Endothelial cell of umbilical vein (primary cell): ENCODE measurements around the gene HECTD1. TPM values are rescaled to one million over a fixed set of nuclear protein-coding genes. Genes with fewer than 3 reads are reported as not detected.
"Not testable (repeated sequence)": the region's sequence is repeated elsewhere in the genome, so short reads cannot be mapped to it uniquely, and the experiment has no call there.

Source experiments
- BruUV-seq: library from RNA; stranded (reverse); fragments of 400-500 nt; replicated peaks from 2 replicates; lab custom pipeline; 2021; lab: Mats Ljungman, UMichigan
- CTCF ChIA-PET: fragments of 300-600, 350-600 bp; sonication (Branson Sonifier 250); formaldehyde crosslinking; loops from one replicate; lab custom pipeline; 2021; ENCODE audit warnings: antibody characterized with exemption, inconsistent platforms; lab: Charles Lee
- POLR2A ChIA-PET: fragments of 300-600, 350-600 bp; sonication (Branson Sonifier 250); formaldehyde crosslinking; loops from one replicate; lab custom pipeline; 2021; ENCODE audit warnings: antibody characterized with exemption, inconsistent platforms; lab: Charles Lee
- DNase-seq: peaks from one replicate; pipeline ENCODE4 v3.0.0-alpha.2; 2011; ENCODE audit warnings: low read depth, low spot score
- FAIRE-seq: peaks from 2 replicates; lab custom pipeline; 2011; peaks lifted over from hg19 to GRCh38; lab: Jason Lieb, UNC
- H2AFZ ChIP-seq: 2 replicates; pipeline ENCODE4 v1.6.0; 2012; ENCODE audit warnings: low read depth, low read length, control low read depth, inconsistent platforms
- H3K27ac ChIP-seq: 2 replicates; pipeline ENCODE4 v1.5.1; 2011; ENCODE audit warnings: low read depth, mild to moderate bottlenecking, control low read depth, low read length, moderate library complexity; ENCODE audit not compliant: insufficient read depth
- H3K27me3 ChIP-seq, 2 experiments: 2 replicates each; pipeline versions ENCODE4 v1.6.0 to v1.6.1; 2011; ENCODE audit warnings: low read length in 2 of 2, mixed read lengths in 1 of 2; ENCODE audit not compliant: control insufficient read depth in 2 of 2, insufficient read depth in 2 of 2
- H3K36me3 ChIP-seq, 2 experiments: 2 replicates in 1 of 2; 3 replicates in 1 of 2; pipeline ENCODE4 v1.5.1; 2011; ENCODE audit warnings: low read length in 2 of 2, mild to moderate bottlenecking in 1 of 2, moderate library complexity in 1 of 2; ENCODE audit not compliant: control insufficient read depth in 2 of 2, insufficient read depth in 2 of 2; ENCODE audit errors: extremely low read depth in 1 of 2
- H3K4me1 ChIP-seq: 3 replicates; pipeline ENCODE4 v1.5.1; 2011; ENCODE audit warnings: mild to moderate bottlenecking, low read length; ENCODE audit not compliant: control insufficient read depth, insufficient read depth; ENCODE audit errors: extremely low read depth
- H3K4me2 ChIP-seq: 2 replicates; pipeline ENCODE4 v1.6.1; 2011; ENCODE audit warnings: low read length, control low read depth, mixed read lengths; ENCODE audit not compliant: insufficient read depth
- H3K4me3 ChIP-seq, 3 experiments: fragments of 200-600 bp in 1 of 3; sonication (generic), shearing (Covaris generic) in 1 of 3; replicated peaks in 1 of 3; 2 replicates each; pipeline ENCODE4 v1.5.1; 2011 to 2016; ENCODE audit warnings: control low read depth in 3 of 3, low read length in 3 of 3, mild to moderate bottlenecking in 2 of 3, inconsistent platforms in 1 of 3, low read depth in 1 of 3, moderate library complexity in 1 of 3; ENCODE audit not compliant: insufficient read depth in 1 of 3
- H3K79me2 ChIP-seq: 2 replicates; pipeline ENCODE4 v1.6.0; 2012; ENCODE audit warnings: low read length, inconsistent platforms; ENCODE audit not compliant: control insufficient read depth, insufficient read depth
- H3K9ac ChIP-seq: replicated peaks from 2 replicates; pipeline ENCODE3; 2011; ENCODE audit warnings: low read length, control low read depth; ENCODE audit not compliant: insufficient read depth; ENCODE audit errors: extremely low read depth
- H3K9me1 ChIP-seq: replicated peaks from 3 replicates; pipeline ENCODE4 v1.6.0; 2011; ENCODE audit warnings: mild to moderate bottlenecking, low read length; ENCODE audit not compliant: control insufficient read depth, insufficient read depth; ENCODE audit errors: extremely low read depth
- H3K9me3 ChIP-seq: replicated peaks from 2 replicates; pipeline ENCODE4 v1.5.1; 2012; ENCODE audit warnings: low read length, inconsistent platforms; ENCODE audit not compliant: control insufficient read depth, insufficient read depth
- H4K20me1 ChIP-seq: replicated peaks from 2 replicates; pipeline ENCODE3; 2011; ENCODE audit warnings: mild to moderate bottlenecking, low read length; ENCODE audit not compliant: control insufficient read depth, insufficient read depth; ENCODE audit errors: extremely low read depth
- EZH2 ChIP-seq: IDR thresholded peaks from 2 replicates; pipeline ENCODE4 v1.6.1; 2012; ENCODE audit warnings: borderline replicate concordance, low read depth, mild to moderate bottlenecking, moderate library complexity, low read length, inconsistent platforms; ENCODE audit not compliant: severe bottlenecking
- FOS ChIP-seq: IDR thresholded peaks from 2 replicates; pipeline ENCODE4 v1.6.1; 2011; ENCODE audit warnings: mild to moderate bottlenecking, low read length, moderate library complexity, borderline replicate concordance; ENCODE audit not compliant: insufficient read depth
- GATA2 ChIP-seq: IDR thresholded peaks from 2 replicates; pipeline ENCODE4 v1.7.0; 2011; ENCODE audit warnings: low read depth, mild to moderate bottlenecking, moderate library complexity, mixed read lengths, low read length; ENCODE audit not compliant: insufficient read length, insufficient read depth
- JUN ChIP-seq: IDR thresholded peaks from 2 replicates; pipeline ENCODE4 v1.6.1; 2011; ENCODE audit warnings: borderline replicate concordance, low read depth; ENCODE audit not compliant: insufficient read length, insufficient read depth
- MAX ChIP-seq: IDR thresholded peaks from 2 replicates; pipeline ENCODE4 v1.6.1; 2011; ENCODE audit not compliant: insufficient read depth, insufficient read length
- MYC ChIP-seq: IDR thresholded peaks from one replicate; pipeline ENCODE4 v1.6.1; 2011; ENCODE audit warnings: mild to moderate bottlenecking, low read depth, low read length
- POLR2A ChIP-seq: IDR thresholded peaks from 2 replicates; pipeline ENCODE4 v1.6.1; 2012; ENCODE audit warnings: low read depth, mild to moderate bottlenecking, control low read depth, low read length
- POLR2AphosphoS5 ChIP-seq: IDR thresholded peaks from 2 replicates; pipeline ENCODE4 v1.6.1; 2012; ENCODE audit warnings: low read depth, mild to moderate bottlenecking, control low read depth, low read length, moderate library complexity; ENCODE audit not compliant: insufficient read depth
- dilution Hi-C: fragments of 300-500 bp; cut with MboI; formaldehyde crosslinking; loops from one replicate; pipeline ENCODE4 v1.15.0; 2019; ENCODE audit warnings: low sequenced_read_pairs; ENCODE audit not compliant: extremely low pct_ligation_motif_present
- intact Hi-C: fragments of 100-400 bp; cut with micrococcal nuclease; formaldehyde crosslinking; loops from one replicate; pipeline ENCODE4 v1.10.0; 2022
- polyA plus RNA-seq, 4 experiments: library from polyadenylated mRNA; depleted of rRNA in 3 of 4; stranded (reverse) in 3 of 4; unstranded in 1 of 4; fragments of >200 nt; gene quantifications; 2 replicates each; pipeline versions ENCODE4 v1.2.1 to v1.2.3, GENCODE V29; 2011 to 2012; ENCODE audit warnings: missing spikeins in 1 of 4
- total RNA-seq: library from RNA; stranded (reverse); gene quantifications from 2 replicates; pipeline ENCODE4 v1.2.3, GENCODE V29; 2021
- TF ChIP-seq, protein P1 (sequence below), 2 donors: IDR thresholded peaks; 1 replicate in 1 of 2; 2 replicates in 1 of 2; pipeline ENCODE4 v1.5.1; 2011; ENCODE audit warnings: low read length in 2 of 2, mild to moderate bottlenecking in 2 of 2, moderate library complexity in 2 of 2, control low read depth in 1 of 2, inconsistent platforms in 1 of 2, low read depth in 1 of 2; ENCODE audit not compliant: insufficient read depth in 1 of 2; ENCODE audit errors: extremely low read depth in 1 of 2

HECTD1 gene
- total and polyA plus RNA-seq, 2 donors (not counting 3 experiments of a cell fraction or from before 2014, with no cell fraction given) = 67.9 to 181 TPM

DNA sequence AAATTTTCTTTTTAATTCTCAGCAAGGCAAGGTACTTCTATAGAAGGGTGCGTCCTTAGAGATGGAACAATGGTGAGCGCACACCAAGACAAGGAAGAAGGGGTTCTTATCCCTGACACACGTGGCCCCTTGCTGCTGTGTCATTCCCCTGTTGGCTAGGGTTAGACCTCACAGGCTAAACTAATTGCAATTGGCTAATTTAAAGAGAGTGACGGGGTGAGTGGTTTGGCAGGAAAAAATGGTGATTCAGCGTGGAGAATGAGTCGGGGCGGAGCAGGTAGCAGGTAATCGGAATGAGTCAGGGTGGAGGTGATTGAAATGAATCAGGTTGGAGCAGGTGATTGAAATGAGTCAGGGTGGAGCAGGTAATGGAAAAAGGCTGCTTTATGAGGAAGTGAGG is 36.3 kb upstream of the HECTD1 start:
- Histone ChIP-seq H3K4me3 (no peak overlapping the region), H3K27ac (no peak overlapping the region), H3K79me2 (no peaks in the 10 kb centered on the region), H3K9me3 (no peaks in the 10 kb centered on the region), H3K36me3 (no peaks in the 10 kb centered on the region), H3K9ac (no peak overlapping the region), H3K9me1 (no peaks in the 10 kb centered on the region), H3K4me2 (no peak overlapping the region), H3K27me3 (no peaks in the 10 kb centered on the region), H2AFZ (no peak overlapping the region), H4K20me1 (no peaks in the 10 kb centered on the region), H3K4me1 (no peaks in the 10 kb centered on the region)
- no peak for DNase-seq
- FAIRE-seq = no peak
- ChIA-PET CTCF (no interaction called here), POLR2A (no interaction called here)
- TF ChIP-seq MYC = no peak
- TF ChIP-seq GATA2 = no peak
- TF ChIP-seq, protein P1, sequence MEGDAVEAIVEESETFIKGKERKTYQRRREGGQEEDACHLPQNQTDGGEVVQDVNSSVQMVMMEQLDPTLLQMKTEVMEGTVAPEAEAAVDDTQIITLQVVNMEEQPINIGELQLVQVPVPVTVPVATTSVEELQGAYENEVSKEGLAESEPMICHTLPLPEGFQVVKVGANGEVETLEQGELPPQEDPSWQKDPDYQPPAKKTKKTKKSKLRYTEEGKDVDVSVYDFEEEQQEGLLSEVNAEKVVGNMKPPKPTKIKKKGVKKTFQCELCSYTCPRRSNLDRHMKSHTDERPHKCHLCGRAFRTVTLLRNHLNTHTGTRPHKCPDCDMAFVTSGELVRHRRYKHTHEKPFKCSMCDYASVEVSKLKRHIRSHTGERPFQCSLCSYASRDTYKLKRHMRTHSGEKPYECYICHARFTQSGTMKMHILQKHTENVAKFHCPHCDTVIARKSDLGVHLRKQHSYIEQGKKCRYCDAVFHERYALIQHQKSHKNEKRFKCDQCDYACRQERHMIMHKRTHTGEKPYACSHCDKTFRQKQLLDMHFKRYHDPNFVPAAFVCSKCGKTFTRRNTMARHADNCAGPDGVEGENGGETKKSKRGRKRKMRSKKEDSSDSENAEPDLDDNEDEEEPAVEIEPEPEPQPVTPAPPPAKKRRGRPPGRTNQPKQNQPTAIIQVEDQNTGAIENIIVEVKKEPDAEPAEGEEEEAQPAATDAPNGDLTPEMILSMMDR (IDR thresholded peaks at IDR 0.05; ENCODE audit: extremely low read depth in 1 of 2, insufficient read depth in 1 of 2, low read depth in 1 of 2, low read length in 2 of 2) = no peak
- TF ChIP-seq POLR2AphosphoS5 = no peak
- no peak for TF ChIP-seq POLR2A
- no peak for TF ChIP-seq JUN
- no peak for TF ChIP-seq FOS
- no peak for TF ChIP-seq MAX
- no peak for TF ChIP-seq EZH2
- BruUV-seq = no TSS peak
- dilution Hi-C loops = no loop called here
- intact Hi-C loops = no loop called here

DNA sequence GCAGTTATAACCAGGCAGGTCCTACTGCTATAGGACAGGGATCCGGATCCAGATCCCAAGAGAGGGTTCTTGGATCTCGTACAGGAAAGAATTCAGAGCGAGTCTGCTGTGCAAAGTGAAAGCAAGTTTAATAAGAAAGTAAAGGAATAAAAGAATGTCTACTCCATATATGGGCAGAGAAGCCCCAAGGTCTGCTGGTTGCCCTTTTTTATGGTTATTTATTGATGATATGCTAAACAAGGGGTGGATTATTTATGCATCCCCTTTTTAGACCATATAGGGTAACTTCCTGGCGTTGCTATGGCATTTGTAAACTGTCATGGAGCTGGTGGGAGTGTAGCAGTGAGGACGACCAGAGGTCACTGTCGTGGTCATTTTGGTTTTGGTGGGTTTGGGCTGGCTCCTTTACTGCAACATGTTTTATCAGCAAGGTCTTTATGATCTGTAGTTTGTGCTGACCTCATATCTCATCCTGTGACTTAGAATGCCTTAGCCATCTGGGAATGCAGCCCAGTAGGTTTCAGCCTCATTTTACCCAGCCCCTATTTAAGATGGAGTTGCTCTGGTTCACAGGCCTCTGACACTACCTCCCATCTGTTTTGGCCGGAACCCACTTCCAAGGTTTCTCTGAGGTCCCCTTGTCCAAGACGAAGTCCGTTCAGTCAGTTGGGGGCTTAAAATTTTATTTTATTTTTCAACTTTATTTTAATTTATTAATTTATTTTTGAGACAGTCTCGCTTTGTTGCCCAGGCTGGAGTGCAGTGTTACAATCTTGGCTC is 34.8 kb upstream of the HECTD1 start:
- H3K9me1 ChIP-seq, H3K27me3 ChIP-seq, DNase-seq, dilution Hi-C loops, H3K36me3 ChIP-seq, CTCF ChIA-PET, H3K9me3 ChIP-seq, intact Hi-C loops, POLR2A ChIA-PET, FAIRE-seq, H3K27ac ChIP-seq, H2AFZ ChIP-seq, H3K79me2 ChIP-seq, BruUV-seq, H3K4me2 ChIP-seq, H3K4me1 ChIP-seq, H4K20me1 ChIP-seq, H3K9ac ChIP-seq, H3K4me3 ChIP-seq: not testable (repeated sequence)
